A549 (cell line): ENCODE data around the gene RIN3. TPM values are rescaled to one million over a fixed set of nuclear protein-coding genes. Genes with fewer than 3 reads are reported as not detected.
A peak's percentile ranks its signal among the peaks of the same experiment; 100 is the strongest.

Source experiments
- ATAC-seq, 2 experiments: fragments of 200-7000 bp in 1 of 2; fragments of >200 bp in 1 of 2; cut with Nextera tagmentation in 1 of 2; cut with Tn5 transposase in 1 of 2; 3 replicates each; pipeline versions ENCODE4 v1.8.0 to v1.9.1; 2018 to 2020; ENCODE audit warnings: mild to moderate bottlenecking in 1 of 2, moderate library complexity in 1 of 2
- CTCF ChIA-PET: fragments of 300-600 bp; sonication (Branson Sonifier 250); formaldehyde crosslinking; extraction: SDS; loops from one replicate; lab custom pipeline; 2021; ENCODE audit warnings: antibody characterized with exemption, inconsistent platforms; lab: Yijun Ruan, JAX
- POLR2A ChIA-PET: fragments of 350-600 bp; formaldehyde crosslinking; extraction: SDS; loops from one replicate; lab custom pipeline; 2021; ENCODE audit warnings: antibody characterized with exemption, inconsistent platforms; lab: Yijun Ruan, JAX
- DNase-seq, 2 experiments: peaks; one replicate each; pipeline versions ENCODE4 v3.0.0 to v3.0.0-alpha.2; 2011 to 2016; ENCODE audit warnings: low read depth in 1 of 2, low spot score in 1 of 2
- FAIRE-seq: peaks from 2 replicates; lab custom pipeline; 2011; peaks lifted over from hg19 to GRCh38; lab: Jason Lieb, UNC
- H3K27ac ChIP-seq, 2 experiments: fragments of >200 bp; sonication (Bioruptor Twin); formaldehyde crosslinking; 3 replicates each; pipeline ENCODE4 v1.5.1; 2016 to 2017
- H3K4me1 ChIP-seq: fragments of >200 bp; sonication (Bioruptor Twin); formaldehyde crosslinking; 3 replicates; pipeline ENCODE4 v1.6.1; 2016
- H3K4me2 ChIP-seq: fragments of >200 bp; sonication (Bioruptor Twin); formaldehyde crosslinking; 3 replicates; pipeline ENCODE4 v1.6.1; 2016
- H3K4me3 ChIP-seq: fragments of >200 bp; sonication (Bioruptor Twin); formaldehyde crosslinking; 3 replicates; pipeline ENCODE4 v1.5.1; 2016
- H3K9me3 ChIP-seq: fragments of >200 bp; sonication (Bioruptor Twin); formaldehyde crosslinking; 3 replicates; pipeline ENCODE4 v1.6.1; 2016
- BHLHE40 ChIP-seq: IDR thresholded peaks from 2 replicates; pipeline ENCODE4 v1.6.1; 2012; ENCODE audit warnings: low read depth, low read length, inconsistent platforms
- CBX2 ChIP-seq: fragments of 200-600 bp; sonication (generic); IDR thresholded peaks from 2 replicates; pipeline ENCODE4 v1.6.1; 2016; ENCODE audit warnings: low read depth, mild to moderate bottlenecking, borderline replicate concordance
- CBX8 ChIP-seq: fragments of 200-600 bp; sonication (generic); IDR thresholded peaks from 2 replicates; pipeline ENCODE4 v1.6.1; 2016
- EHF ChIP-seq: fragments of 250-450 bp; sonication (Bioruptor Pico); IDR thresholded peaks from 2 replicates; pipeline ENCODE4 v1.5.0; 2020; ENCODE audit warnings: mild to moderate bottlenecking
- ESRRA ChIP-seq: fragments of 150-350 bp; IDR thresholded peaks from 2 replicates; pipeline ENCODE4 v1.6.1; 2014; ENCODE audit warnings: mild to moderate bottlenecking, low read length, borderline replicate concordance
- FOXS1 ChIP-seq: fragments of 250-450 bp; sonication (Bioruptor Pico); IDR thresholded peaks from 2 replicates; pipeline ENCODE4 v1.5.0; 2020; ENCODE audit warnings: mild to moderate bottlenecking, moderate library complexity
- HOXB5 ChIP-seq: fragments of 250-450 bp; sonication (Bioruptor Pico); IDR thresholded peaks from 2 replicates; pipeline ENCODE4 v1.5.0; 2020; ENCODE audit warnings: mild to moderate bottlenecking, moderate library complexity
- KDM1A ChIP-seq: fragments of 200-600 bp; sonication (generic); IDR thresholded peaks from 2 replicates; pipeline ENCODE4 v1.6.1; 2016; ENCODE audit warnings: low read depth, mild to moderate bottlenecking
- MAFK ChIP-seq: fragments of 450-650 bp; IDR thresholded peaks from 2 replicates; pipeline ENCODE4 v1.6.1; 2014; ENCODE audit not compliant: partially characterized antibody
- NR3C1 ChIP-seq: fragments of >200 bp; sonication (Bioruptor Twin); formaldehyde crosslinking; IDR thresholded peaks from 3 replicates; pipeline ENCODE4 v1.6.1; 2017
- POLR2A ChIP-seq: IDR thresholded peaks from 2 replicates; pipeline ENCODE4 v1.6.1; 2012; ENCODE audit warnings: mild to moderate bottlenecking, low read length
- RNF2 ChIP-seq: fragments of 200-600 bp; sonication (generic); IDR thresholded peaks from 2 replicates; pipeline ENCODE4 v1.6.1; 2016; ENCODE audit warnings: low read depth, mild to moderate bottlenecking, antibody characterized with exemption, moderate library complexity, borderline replicate concordance
- SMC3 ChIP-seq: fragments of >200 bp; sonication (Bioruptor Twin); formaldehyde crosslinking; IDR thresholded peaks from 3 replicates; pipeline ENCODE4 v1.6.1; 2018; ENCODE audit warnings: inconsistent platforms
- TP53 ChIP-seq: fragments of 250-450 bp; sonication (Bioruptor Pico); IDR thresholded peaks from 2 replicates; pipeline ENCODE4 v1.5.0; 2021; ENCODE audit warnings: mild to moderate bottlenecking, moderate library complexity
- ZFP36 ChIP-seq: fragments of 450-650 bp; IDR thresholded peaks from 2 replicates; pipeline ENCODE4 v1.6.1; 2014; ENCODE audit warnings: borderline replicate concordance; ENCODE audit not compliant: partially characterized antibody
- ZSCAN20 ChIP-seq: fragments of 250-450 bp; sonication (Bioruptor Pico); IDR thresholded peaks from 2 replicates; pipeline ENCODE4 v1.8.0; 2022; ENCODE audit warnings: mild to moderate bottlenecking, moderate library complexity
- WGBS: methylation state at CpG from one replicate; pipeline ENCODE4 v1.1.6; 2017; ENCODE audit errors: missing lambda C conversion rate; 5-methylcytosine and 5-hydroxymethylcytosine counted together
- polyA plus RNA-seq, 4 experiments: library from polyadenylated mRNA; depleted of rRNA in 3 of 4; stranded (reverse); fragments of >200 nt; fragmentation: RNase III in 1 of 4; extraction: RNeasy Plus Mini Kit Qiagen cat#74134 plus additional on column Dnase treatment in 1 of 4; gene quantifications; 2 replicates in 3 of 4; 3 replicates in 1 of 4; pipeline ENCODE4 v1.2.3, GENCODE V29; 2011 to 2017
- TF ChIP-seq, protein P1 (sequence below): fragments of >200 bp; sonication (Bioruptor Twin); formaldehyde crosslinking; IDR thresholded peaks from 3 replicates; pipeline ENCODE4 v1.5.1; 2016
- TF ChIP-seq, protein P2 (sequence below): fragments of 450-650 bp; IDR thresholded peaks from 2 replicates; pipeline ENCODE4 v1.6.1; 2014; ENCODE audit warnings: antibody characterized with exemption
- TF ChIP-seq, protein P3 (sequence below): IDR thresholded peaks from 2 replicates; pipeline ENCODE4 v1.6.1; 2012
- TF ChIP-seq, protein P4 (sequence below): IDR thresholded peaks from 2 replicates; pipeline ENCODE4 v1.6.1; 2012

RIN3 gene
- polyA plus RNA-seq, 2 of the 4 experiments (the other 2 are of a cell fraction) = 5.6 to 14.5 TPM

DNA sequence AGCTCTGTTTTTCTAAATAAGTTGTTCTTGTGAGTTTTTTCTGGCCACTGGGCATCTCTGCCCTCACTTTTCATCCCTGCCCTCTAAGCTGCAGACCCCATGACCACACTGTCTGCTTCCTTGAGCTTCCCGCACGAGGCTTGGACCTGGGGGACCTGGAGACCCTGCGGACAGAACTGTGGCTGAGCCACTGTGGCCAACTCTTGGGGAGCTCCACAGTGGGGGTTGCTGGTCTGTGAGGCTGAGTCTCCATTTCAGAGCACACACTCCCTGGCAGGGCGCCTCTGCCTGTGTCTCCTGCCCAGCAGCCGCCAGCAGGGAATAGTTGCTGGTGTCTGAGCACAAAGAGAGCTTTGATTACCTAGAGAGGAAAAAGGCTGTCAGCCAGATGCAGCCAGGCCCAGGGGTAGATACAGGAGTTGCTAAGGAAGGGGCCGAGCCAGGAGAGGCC, 13.1 kb upstream of the RIN3 start (continued):
- TF ChIP-seq, protein P1, sequence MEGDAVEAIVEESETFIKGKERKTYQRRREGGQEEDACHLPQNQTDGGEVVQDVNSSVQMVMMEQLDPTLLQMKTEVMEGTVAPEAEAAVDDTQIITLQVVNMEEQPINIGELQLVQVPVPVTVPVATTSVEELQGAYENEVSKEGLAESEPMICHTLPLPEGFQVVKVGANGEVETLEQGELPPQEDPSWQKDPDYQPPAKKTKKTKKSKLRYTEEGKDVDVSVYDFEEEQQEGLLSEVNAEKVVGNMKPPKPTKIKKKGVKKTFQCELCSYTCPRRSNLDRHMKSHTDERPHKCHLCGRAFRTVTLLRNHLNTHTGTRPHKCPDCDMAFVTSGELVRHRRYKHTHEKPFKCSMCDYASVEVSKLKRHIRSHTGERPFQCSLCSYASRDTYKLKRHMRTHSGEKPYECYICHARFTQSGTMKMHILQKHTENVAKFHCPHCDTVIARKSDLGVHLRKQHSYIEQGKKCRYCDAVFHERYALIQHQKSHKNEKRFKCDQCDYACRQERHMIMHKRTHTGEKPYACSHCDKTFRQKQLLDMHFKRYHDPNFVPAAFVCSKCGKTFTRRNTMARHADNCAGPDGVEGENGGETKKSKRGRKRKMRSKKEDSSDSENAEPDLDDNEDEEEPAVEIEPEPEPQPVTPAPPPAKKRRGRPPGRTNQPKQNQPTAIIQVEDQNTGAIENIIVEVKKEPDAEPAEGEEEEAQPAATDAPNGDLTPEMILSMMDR = no peak
- no peak for TF ChIP-seq ESRRA

DNA sequence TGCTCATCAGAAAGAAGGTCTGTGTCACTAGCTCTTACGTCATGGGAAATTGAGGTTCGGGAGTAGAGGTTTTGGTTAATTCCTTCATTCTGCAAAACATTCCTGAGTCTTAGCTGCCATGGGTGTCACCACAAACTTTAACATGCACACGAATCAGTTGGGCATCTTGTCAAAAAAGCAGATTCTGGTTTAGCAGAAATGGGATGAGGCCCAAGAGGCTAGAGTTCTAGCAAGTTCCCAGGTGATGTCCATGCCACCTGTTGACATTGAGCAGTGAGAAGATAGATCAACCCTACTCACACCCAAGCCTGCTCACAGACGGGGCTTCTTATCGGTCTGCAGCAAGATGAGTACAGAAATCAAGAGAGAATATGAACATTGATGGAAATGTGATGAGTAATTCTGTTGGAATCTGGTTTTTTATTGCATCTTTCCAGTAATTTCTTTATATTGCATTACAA, 11.7 kb upstream of the RIN3 start:
- no peak for ATAC-seq
- no peak for FAIRE-seq
- peak overlapping the region; percentile 84 to 86 for H3K27ac ChIP-seq
- 87% methylated on average over 5 of the region's 5 CpGs for WGBS
- H3K9me3 ChIP-seq = no peaks in the 10 kb centered on the region
- DNase-seq = no peak
- ChIA-PET POLR2A (no interaction called here), CTCF (no interaction called here)
- no peak overlapping the region for H3K4me3 ChIP-seq
- peaks cover 44% of the 10 kb centered on the region for H3K4me1 ChIP-seq
- no peak for TF ChIP-seq EHF (CRISPR knock-in tag)
- no peak for TF ChIP-seq FOXS1
- TF ChIP-seq, protein P2, sequence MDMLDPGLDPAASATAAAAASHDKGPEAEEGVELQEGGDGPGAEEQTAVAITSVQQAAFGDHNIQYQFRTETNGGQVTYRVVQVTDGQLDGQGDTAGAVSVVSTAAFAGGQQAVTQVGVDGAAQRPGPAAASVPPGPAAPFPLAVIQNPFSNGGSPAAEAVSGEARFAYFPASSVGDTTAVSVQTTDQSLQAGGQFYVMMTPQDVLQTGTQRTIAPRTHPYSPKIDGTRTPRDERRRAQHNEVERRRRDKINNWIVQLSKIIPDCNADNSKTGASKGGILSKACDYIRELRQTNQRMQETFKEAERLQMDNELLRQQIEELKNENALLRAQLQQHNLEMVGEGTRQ = no peak
- no peak for TF ChIP-seq KDM1A
- TF ChIP-seq BHLHE40 = no peak
- TF ChIP-seq HOXB5 (CRISPR knock-in tag) = no peak
- TF ChIP-seq, protein P3, sequence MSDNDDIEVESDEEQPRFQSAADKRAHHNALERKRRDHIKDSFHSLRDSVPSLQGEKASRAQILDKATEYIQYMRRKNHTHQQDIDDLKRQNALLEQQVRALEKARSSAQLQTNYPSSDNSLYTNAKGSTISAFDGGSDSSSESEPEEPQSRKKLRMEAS = no peak
- no peak for TF ChIP-seq POLR2A
- TF ChIP-seq RNF2 = no peak
- no peak for TF ChIP-seq ESRRA
- H3K4me2 ChIP-seq = peak overlapping the region; percentile 58; the same call in 2 of the 3 replicates

DNA sequence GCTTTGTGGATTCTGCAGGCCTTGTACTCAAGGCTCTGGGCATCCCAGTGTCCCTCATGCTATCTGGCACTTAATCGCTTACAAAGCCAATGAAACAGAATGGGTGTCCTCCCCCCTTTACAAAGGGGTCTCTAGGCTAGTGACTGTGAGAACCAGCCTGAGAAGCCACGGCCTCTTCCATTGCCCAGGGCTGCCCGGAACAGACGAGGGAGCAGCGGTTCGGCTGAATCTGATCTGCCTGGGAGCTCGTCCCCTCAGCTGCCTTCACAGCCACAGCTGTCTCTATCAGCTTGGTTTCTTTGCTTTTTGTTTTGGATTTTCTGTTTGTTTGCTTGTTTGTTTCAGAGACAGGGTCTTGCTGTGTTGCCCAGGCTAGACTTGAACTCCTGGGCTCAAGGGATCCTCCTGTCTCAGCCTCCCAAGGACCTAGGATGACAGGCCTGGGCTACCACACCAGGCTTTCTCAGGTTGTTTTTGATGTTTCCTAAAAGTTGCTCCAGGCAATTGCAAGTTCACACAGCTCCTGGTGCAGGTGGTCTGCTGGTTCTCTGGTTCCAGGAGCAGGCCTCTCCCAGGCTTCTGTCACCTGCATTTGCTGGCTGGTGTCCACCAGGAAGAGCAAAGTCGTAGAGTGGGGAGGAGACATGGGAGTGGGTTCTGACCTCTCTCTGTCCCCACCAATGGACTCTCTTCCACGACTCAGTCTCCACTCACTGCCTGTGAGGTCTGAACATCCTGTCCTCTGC, 10.9 kb upstream of the RIN3 start:
- peak overlapping the region; percentile 84 to 86 for H3K27ac ChIP-seq
- H3K4me1 ChIP-seq = peaks cover 51% of the 10 kb centered on the region
- WGBS = 83% methylated on average over 9 of the region's 9 CpGs
- CTCF ChIA-PET = no interaction called here
- no peaks in the 10 kb centered on the region for H3K9me3 ChIP-seq
- DNase-seq (no peak), ATAC-seq (no peak; a peak in 1 of 6 replicates), FAIRE-seq (no peak)
- no peak overlapping the region for H3K4me3 ChIP-seq
- TF ChIP-seq TP53 = no peak
- TF ChIP-seq ZSCAN20 = no peak
- no peak for TF ChIP-seq MAFK
- no peak for TF ChIP-seq ZFP36
- no peak for TF ChIP-seq EHF (CRISPR knock-in tag)
- no peak for TF ChIP-seq HOXB5 (CRISPR knock-in tag)
- no peak for TF ChIP-seq CBX2
- TF ChIP-seq, protein P4, sequence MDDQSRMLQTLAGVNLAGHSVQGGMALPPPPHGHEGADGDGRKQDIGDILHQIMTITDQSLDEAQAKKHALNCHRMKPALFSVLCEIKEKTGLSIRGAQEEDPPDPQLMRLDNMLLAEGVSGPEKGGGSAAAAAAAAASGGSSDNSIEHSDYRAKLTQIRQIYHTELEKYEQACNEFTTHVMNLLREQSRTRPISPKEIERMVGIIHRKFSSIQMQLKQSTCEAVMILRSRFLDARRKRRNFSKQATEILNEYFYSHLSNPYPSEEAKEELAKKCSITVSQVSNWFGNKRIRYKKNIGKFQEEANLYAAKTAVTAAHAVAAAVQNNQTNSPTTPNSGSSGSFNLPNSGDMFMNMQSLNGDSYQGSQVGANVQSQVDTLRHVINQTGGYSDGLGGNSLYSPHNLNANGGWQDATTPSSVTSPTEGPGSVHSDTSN = no peak
- no peak for TF ChIP-seq CBX8
- TF ChIP-seq SMC3 = no peak
- TF ChIP-seq, protein P1 = no peak
- TF ChIP-seq NR3C1 = no peak
- POLR2A ChIA-PET = interaction anchor here (1.0 kb wide), 1 partner anchor 13 kb away, joined by 4 read pairs; no protein-coding TSS in a partner anchor
- peak overlapping the region; percentile 58; the same call in 2 of the 3 replicates for H3K4me2 ChIP-seq
